ENCODE results near the gene S100A6.

The S100A6 gene

GRCh38 chr1:153493343-153493960, 42.3 kb downstream of the S100A6 start:
- DNase-seq: no peak

GRCh38 chr1:153490272-153491051, 45.3 kb downstream of the S100A6 start:
- no peak for DNase-seq

GRCh38 chr1:153488731-153489130, 47.1 kb downstream of the S100A6 start:
- DNase-seq: no peak

- no peak for DNase-seq
Measured at GRCh38 chr1:153487707-153488106, 48.1 kb downstream of the S100A6 start.

GRCh38 chr1:153485863-153486262, 49.9 kb downstream of the S100A6 start:
- no peak for DNase-seq

All from activated CD8-positive, alpha-beta memory T cell treated with anti-CD3 and anti-CD28 coated beads, Interleukin-2, amount 50 U/mL, for 4 hours (primary cell).